GM18867 (cell line): ENCODE measurements around the gene PHLDB1.

Experiments used
- ATAC-seq: cut with Tn5 transposase; IDR thresholded peaks from one replicate; pipeline ENCODE4 v1.9.1; 2021; ENCODE audit warnings: mild to moderate bottlenecking, moderate library complexity; ENCODE audit not compliant: unreplicated experiment

PHLDB1 gene

GRCh38 chr11:118621784-118622375 lies 14.5 kb downstream of the PHLDB1 start:
- no peak for ATAC-seq

- ATAC-seq = no peak
Observed at GRCh38 chr11:118622376-118623268, 15.2 kb downstream of the PHLDB1 start.

- ATAC-seq = no peak
Observed at GRCh38 chr11:118623269-118623655, 15.8 kb downstream of the PHLDB1 start.

- ATAC-seq = no peak
Observed at GRCh38 chr11:118625036-118625690, 17.7 kb downstream of the PHLDB1 start.

- ATAC-seq = no peak
Observed at GRCh38 chr11:118625976-118626375, 18.6 kb downstream of the PHLDB1 start.

GRCh38 chr11:118627566-118627965 lies 20.2 kb downstream of the PHLDB1 start:
- no peak for ATAC-seq

GRCh38 chr11:118628031-118628430 lies 20.6 kb downstream of the PHLDB1 start:
- ATAC-seq = no peak

- no peak for ATAC-seq
Observed at GRCh38 chr11:118628432-118628831, 21.0 kb downstream of the PHLDB1 start.

GRCh38 chr11:118628861-118629549 lies 21.6 kb downstream of the PHLDB1 start:
- no peak for ATAC-seq

- no peak for ATAC-seq
Observed at GRCh38 chr11:118629761-118630661, 22.6 kb downstream of the PHLDB1 start.

GRCh38 chr11:118631142-118631909 lies 23.9 kb downstream of the PHLDB1 start:
- no peak for ATAC-seq

- ATAC-seq = no peak
Observed at GRCh38 chr11:118632577-118633318, 25.3 kb downstream of the PHLDB1 start.

- no peak for ATAC-seq
Observed at GRCh38 chr11:118633319-118633690, 25.9 kb downstream of the PHLDB1 start.

GRCh38 chr11:118633979-118634378 lies 26.6 kb downstream of the PHLDB1 start:
- ATAC-seq = no peak

- ATAC-seq = no peak
Observed at GRCh38 chr11:118634431-118635236, 27.2 kb downstream of the PHLDB1 start.

GRCh38 chr11:118635237-118635591 lies 27.8 kb downstream of the PHLDB1 start:
- no peak for ATAC-seq

- no peak for ATAC-seq
Observed at GRCh38 chr11:118635642-118636041, 28.2 kb downstream of the PHLDB1 start.
